ENCODE results near the gene TBC1D5. TPM values are rescaled to one million over a fixed set of nuclear protein-coding genes. Genes with fewer than 3 reads are reported as not detected.
A peak's percentile ranks its signal among the peaks of the same experiment; 100 is the strongest.
"Not testable (repeated sequence)": the region's sequence is repeated elsewhere in the genome, so short reads cannot be mapped to it uniquely, and the experiment has no call there.

Gene TBC1D5
- polyA plus RNA-seq: 10 to 100 TPM in 2 of 3 donors, 1 to 10 TPM in 1; 8.9 to 25.6 (median 18.1) TPM

GRCh38 chr3:17742102-17742879 is at the start of gene TBC1D5:
Gene TBC1D5 (minus strand): TSS chr3:17742631. CDS start chr3:17508570, 234,061 bp downstream.
- peak within 1 kb of the TSS; percentile 80 for H3K27ac ChIP-seq (ENCODE audit: low read depth, low read length)
- WGBS, 3 donors: 0 to 1% (median 1%) methylated on average over 65 to 86 of the region's 86 CpGs

GRCh38 chr3:17783426-17783825 is 41.0 kb upstream of the TBC1D5 start:
- 35 to 97% (median 93%) methylated on average over 1 of the region's 1 CpG for WGBS, 3 donors
- H3K27ac ChIP-seq (ENCODE audit: low read depth, low read length): no peak overlapping the region

DNA sequence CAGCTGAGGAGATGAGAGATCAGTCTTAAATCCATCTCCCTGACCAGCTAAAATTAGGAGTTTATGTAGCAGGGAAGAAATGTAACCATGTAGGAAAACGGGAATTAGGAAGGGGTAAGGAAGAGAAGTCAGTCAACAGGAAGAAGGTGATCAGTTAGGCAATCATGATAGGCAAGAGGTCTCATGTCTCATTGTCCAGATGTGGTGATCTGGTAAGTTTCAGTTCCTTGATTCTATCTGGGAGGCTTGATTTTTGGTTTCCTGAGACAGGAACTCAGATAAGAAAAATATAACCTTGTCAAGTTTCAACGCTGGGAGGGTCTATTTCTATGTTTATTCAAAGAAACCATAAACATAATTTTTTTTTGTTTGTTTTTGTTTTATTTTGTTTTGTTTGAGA is 40.3 kb upstream of the TBC1D5 start:
- no peak overlapping the region for H3K27ac ChIP-seq (ENCODE audit: low read depth, low read length)
- WGBS, 3 donors: 27 to 51% (median 34%) methylated on average over 2 of the region's 2 CpGs

DNA sequence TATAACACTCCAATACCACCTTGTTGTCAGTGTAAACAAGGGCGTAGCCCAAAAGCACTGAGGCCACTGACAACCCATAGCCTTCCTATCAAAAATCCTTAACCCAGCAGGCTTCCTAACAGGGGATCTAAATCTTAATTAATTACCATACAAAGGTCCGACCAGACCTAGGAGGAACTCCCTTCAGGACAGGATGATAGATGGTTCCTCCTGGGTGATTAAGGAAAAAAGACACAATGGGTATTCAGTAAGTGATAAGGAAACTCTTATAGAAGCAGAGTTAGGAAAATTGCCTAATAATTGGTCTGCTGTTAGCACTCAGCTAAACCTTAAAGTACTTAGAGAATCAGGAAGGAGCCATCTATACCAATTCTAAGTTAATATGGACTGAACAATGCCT is 37.9 kb upstream of the TBC1D5 start:
- 44 to 60% (median 45%) methylated on average over 2 of the region's 2 CpGs for WGBS, 3 donors
- not testable (repeated sequence) for H3K27ac ChIP-seq (ENCODE audit: low read depth, low read length)

GRCh38 chr3:17779304-17780250 is 37.1 kb upstream of the TBC1D5 start:
- 64 to 90% (median 66%) methylated on average over 7 of the region's 7 CpGs for WGBS, 3 donors
- not testable (repeated sequence) for H3K27ac ChIP-seq (ENCODE audit: low read depth, low read length)

DNA sequence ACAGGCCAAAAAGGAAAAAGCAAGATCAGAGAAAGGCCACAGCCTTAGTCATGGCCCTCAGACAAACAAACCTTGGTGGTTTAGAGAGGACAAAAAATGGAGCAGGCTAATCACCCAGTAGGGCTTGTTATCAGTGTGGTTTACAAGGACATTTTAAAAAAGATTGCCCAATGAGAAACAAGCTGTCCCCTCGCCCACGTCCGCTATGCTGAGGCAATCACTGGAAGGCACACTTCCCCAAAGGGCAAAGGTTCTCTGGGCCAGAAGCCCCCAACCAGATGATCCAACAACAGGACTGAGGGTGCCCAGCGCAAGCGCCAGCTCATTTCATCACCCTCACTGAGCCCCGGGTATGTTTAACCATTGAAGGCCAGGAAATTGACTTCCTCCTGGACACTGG is 34.9 kb upstream of the TBC1D5 start:
- WGBS, 3 donors: 58 to 92% (median 64%) methylated on average over 6 of the region's 6 CpGs
- not testable (repeated sequence) for H3K27ac ChIP-seq (ENCODE audit: low read depth, low read length)

GRCh38 chr3:17775073-17775472 is 32.6 kb upstream of the TBC1D5 start:
- WGBS, 3 donors: 74 to 84% (median 82%) methylated on average over 8 of the region's 8 CpGs
- H3K27ac ChIP-seq (ENCODE audit: low read depth, low read length): no peak overlapping the region

DNA sequence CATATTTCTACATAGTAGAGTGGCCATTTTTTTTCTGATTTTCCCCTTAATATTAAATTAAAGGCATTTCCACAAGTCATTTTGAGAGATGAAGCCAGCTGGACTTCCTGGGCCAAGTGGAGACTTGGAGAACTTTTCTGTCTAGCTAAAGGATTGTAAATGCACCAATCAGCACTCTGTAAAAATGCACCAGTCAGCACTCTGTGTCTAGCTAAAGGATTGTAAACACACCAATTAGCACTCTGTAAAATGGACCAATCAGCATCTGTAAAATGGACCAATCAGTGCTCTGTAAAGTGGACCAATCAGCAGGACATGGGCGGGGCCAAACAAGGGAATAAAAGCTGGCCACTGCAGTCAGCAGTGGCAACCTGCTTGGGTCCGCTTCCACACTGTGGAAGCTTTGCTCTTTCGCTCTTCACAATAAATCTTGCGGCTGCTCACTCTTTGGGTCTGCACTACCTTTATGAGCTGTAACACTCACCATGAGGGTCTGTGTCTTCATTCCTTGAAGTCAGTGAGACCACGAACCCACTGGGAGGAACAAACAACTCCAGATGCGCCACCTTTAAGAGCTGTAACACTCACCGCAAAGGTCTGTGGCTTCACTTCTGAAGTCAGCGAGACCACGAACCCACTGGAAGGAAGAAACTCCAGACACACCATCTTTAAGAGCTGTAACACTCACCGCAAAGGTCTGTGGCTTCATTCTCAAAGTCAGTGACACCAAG is 31.9 kb upstream of the TBC1D5 start:
- H3K27ac ChIP-seq (ENCODE audit: low read depth, low read length): not testable (repeated sequence)
- WGBS, 3 donors: 70 to 85% (median 74%) methylated on average over 10 of the region's 10 CpGs

DNA sequence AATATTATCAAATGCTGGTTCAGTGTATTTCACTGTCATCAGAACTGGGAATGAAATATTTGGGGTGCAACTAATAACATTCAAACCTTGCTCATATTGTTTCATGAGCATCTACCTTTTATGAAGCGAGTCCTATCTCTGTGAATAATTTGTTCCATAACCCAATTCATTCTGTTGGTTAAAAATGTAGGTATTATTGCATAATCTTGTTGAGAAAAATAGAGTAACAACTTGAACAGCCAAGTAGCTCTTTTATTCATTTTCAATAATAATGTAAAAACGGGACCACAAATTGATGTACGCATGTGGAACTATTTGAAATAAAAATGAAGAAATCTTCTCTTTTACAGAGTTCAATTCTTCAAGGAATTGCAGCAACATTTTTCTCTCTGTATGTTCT is 30.1 kb upstream of the TBC1D5 start:
- 93 to 97% (median 95%) methylated on average over 3 of the region's 3 CpGs for WGBS, 3 donors
- no peak overlapping the region for H3K27ac ChIP-seq (ENCODE audit: low read depth, low read length)

DNA sequence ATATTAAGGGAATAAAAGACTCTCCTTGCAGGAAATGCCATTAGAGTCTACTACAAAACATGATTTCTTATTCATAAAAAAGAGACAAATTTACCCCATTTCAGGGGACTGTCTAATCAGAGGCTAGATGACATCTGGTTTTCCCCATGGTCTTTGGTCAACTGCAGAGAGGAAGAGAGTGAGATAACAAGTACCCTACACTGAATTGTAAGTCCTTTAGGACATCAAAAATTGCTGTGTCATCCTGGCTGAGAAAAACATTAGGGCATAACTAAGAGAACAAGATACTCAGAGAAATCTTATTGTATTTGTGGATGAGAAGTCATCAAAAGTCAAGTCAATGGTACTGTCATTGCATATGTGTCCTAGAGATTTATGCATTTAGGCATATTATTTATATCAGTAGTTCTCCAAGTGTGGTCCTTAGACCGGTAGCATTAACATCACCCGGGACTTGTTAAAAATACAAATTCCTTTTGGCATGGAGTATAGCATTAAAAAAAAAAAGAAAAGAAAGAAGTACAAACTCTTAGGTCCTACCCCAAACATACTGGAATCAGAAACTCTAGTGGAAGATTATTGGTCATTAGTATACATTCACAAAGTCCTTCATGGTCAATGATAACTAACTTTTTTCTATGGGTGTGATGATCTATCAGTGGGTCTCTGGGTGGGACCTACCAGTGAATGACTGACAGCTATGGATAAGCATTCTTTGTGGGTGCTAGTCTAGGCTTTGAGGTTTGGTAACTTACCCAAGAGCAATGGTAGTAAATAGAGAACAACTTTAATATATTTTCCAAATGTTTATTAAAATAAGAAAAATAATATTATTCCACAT is 29.0 kb upstream of the TBC1D5 start:
- WGBS, 3 donors: 74 to 91% (median 90%) methylated on average over 2 of the region's 2 CpGs
- no peak overlapping the region for H3K27ac ChIP-seq (ENCODE audit: low read depth, low read length)

DNA sequence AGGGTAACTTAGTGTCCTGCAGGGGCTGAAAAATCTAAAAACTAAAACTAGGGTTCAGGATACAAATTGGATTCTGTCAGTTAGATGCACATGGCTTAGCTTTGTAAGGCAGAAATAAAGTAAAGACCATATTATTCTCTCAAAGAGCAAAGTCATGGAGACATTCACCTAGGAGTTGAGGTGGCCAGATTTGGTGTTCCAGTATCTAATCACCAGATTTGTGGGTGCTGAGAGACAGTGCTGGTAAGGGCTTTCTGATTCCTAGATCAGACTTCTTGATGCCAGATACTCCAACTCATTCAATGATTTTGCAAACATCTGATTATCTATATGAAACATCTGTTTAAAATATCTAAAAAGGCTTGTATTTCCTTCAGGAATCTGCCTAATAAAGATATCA is 28.3 kb upstream of the TBC1D5 start:
- H3K27ac ChIP-seq (ENCODE audit: low read depth, low read length): no peak overlapping the region

GRCh38 chr3:17765819-17766472 is 23.5 kb upstream of the TBC1D5 start:
- no peak overlapping the region for H3K27ac ChIP-seq (ENCODE audit: low read depth, low read length)
- WGBS, 3 donors: 83 to 88% (median 85%) methylated on average over 9 of the region's 9 CpGs

DNA sequence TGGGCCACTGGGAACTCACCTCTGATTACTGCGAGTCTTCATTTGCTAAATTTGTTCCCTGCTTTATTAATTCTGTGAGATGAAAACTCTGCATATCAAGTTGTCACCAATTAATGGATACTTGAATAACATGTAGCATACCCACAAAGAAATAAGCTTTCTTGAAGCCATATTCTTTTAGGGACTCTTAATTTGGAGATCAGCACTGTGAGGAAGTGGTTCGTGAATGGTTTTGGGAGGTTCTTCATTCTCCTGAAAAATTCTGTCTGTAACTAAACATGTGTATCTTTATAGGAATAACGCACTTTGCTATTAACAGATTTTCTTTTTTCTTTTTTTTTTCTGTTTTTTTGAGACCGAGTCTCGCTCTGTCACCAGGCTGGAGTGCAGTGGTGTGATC is 19.1 kb upstream of the TBC1D5 start:
- 92 to 96% (median 92%) methylated on average over 5 of the region's 5 CpGs for WGBS, 3 donors
- H3K27ac ChIP-seq (ENCODE audit: low read depth, low read length): no peak overlapping the region

GRCh38 chr3:17759901-17760300 is 17.5 kb upstream of the TBC1D5 start:
- no peak overlapping the region for H3K27ac ChIP-seq (ENCODE audit: low read depth, low read length)
- 79 to 85% (median 81%) methylated on average over 4 of the region's 4 CpGs for WGBS, 3 donors

- no peak overlapping the region for H3K27ac ChIP-seq (ENCODE audit: low read depth, low read length)
- WGBS, 3 donors: 78 to 97% (median 85%) methylated on average over 1 of the region's 1 CpG
Measured at GRCh38 chr3:17755836-17756235, 13.4 kb upstream of the TBC1D5 start.

DNA sequence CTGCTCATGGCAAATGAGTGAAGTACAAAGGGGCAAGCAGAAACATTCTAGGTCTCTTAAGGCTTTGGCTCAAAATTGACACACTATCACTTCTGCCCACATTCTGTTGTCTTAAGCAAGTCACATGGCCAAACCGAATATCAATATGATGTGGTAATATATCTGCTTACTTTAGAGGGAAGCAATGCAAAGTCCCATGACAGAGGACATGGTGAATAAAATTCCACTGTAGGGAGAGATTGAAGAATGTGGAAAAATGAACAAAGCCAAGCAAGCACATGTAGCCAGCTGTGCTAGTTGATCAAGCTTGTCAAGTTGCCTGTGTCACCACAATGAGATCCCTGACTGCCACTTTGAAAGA is 11.2 kb upstream of the TBC1D5 start:
- 28 to 44% (median 35%) methylated on average over 1 of the region's 1 CpG for WGBS, 3 donors
- H3K27ac ChIP-seq (ENCODE audit: low read depth, low read length): no peak overlapping the region

GRCh38 chr3:17752876-17753631 is 10.6 kb upstream of the TBC1D5 start:
- H3K27ac ChIP-seq (ENCODE audit: low read depth, low read length): no peak overlapping the region

More at GRCh38 chr3:17752876-17753631, 10.6 kb upstream of the TBC1D5 start:
- WGBS, 3 donors: 22 to 71% (median 61%) methylated on average over 1 of the region's 1 CpG

All from adipose tissue (tissue), 3 donors.